Measurements from ENCODE around the gene COX4I1.
"Not testable (repeated sequence)": the region's sequence is repeated elsewhere in the genome, so short reads cannot be mapped to it uniquely, and the experiment has no call there.

The COX4I1 gene

GRCh38 chr16:85823328-85823920 lies 23.9 kb downstream of the COX4I1 start:
- no peak for DNase-seq (ENCODE audit: low read depth in 2 of 2)

- no peak for DNase-seq (ENCODE audit: low read depth in 2 of 2)
Observed at GRCh38 chr16:85824161-85825135, 25.0 kb downstream of the COX4I1 start.

- DNase-seq (ENCODE audit: low read depth in 2 of 2), result no peak
Observed at GRCh38 chr16:85825326-85825725, 25.8 kb downstream of the COX4I1 start.

- DNase-seq (ENCODE audit: low read depth in 2 of 2), result no peak
Observed at GRCh38 chr16:85826686-85827247, 27.3 kb downstream of the COX4I1 start.

DNA sequence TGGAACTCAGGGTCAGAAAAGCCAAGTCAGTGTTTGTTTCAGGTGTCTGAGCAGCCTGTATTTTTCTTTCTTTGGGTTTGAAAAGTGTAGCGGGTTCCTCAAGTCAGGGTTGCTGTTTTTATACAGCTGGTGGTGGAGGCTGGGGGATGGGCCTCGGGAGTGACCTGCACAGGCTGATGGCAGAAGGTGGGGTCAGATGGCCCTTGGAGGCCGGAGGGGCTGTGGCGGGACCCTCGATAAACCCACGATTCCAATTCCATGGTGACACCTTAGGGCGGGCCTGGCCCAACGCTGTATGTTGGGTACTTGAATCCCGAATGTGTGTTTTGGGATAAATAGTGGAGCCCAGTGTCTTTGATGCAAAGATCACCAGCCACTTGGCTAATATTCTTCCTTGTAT lies 28.7 kb downstream of the COX4I1 start:
- DNase-seq (ENCODE audit: low read depth in 2 of 2), result no peak

- DNase-seq (ENCODE audit: low read depth in 2 of 2), result no peak
Observed at GRCh38 chr16:85829171-85829719, 29.8 kb downstream of the COX4I1 start.

DNA sequence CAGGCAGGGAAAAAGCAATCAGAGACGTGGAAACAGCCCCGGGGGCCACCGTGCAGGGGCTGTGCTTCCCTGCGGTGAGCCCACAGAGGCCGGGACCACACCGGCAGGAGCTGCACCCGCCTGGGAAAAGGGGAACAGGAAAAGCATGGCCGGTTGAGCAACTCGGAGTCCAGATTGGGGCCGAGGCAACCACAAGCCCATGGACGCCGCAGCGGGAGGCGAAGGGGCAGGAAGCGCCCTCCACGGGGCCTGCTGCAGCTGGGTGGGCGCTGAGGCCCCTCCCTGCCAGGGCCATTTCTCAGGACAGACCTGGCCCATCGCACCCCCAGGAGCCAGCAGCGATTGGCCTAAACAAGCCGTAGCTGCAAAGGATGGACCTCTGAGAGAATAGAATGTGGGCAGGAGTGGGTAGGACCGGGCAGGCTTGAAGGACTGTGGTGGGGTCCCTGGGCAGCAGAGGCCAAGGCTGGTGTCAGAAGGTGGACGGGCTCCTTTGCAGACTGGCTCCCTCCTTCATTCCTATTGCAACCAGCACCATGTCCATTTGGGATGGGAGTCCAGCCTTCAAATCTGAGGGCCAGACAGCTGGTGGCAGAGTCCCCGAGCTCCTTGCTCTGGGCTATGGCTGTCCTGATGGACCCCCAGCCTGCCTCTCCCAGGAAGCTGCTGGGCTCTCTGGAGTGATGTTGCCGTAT lies 30.4 kb downstream of the COX4I1 start:
- no peak for DNase-seq (ENCODE audit: low read depth in 2 of 2)

- DNase-seq (ENCODE audit: low read depth in 2 of 2), result no peak
Observed at GRCh38 chr16:85830821-85831220, 31.3 kb downstream of the COX4I1 start.

DNA sequence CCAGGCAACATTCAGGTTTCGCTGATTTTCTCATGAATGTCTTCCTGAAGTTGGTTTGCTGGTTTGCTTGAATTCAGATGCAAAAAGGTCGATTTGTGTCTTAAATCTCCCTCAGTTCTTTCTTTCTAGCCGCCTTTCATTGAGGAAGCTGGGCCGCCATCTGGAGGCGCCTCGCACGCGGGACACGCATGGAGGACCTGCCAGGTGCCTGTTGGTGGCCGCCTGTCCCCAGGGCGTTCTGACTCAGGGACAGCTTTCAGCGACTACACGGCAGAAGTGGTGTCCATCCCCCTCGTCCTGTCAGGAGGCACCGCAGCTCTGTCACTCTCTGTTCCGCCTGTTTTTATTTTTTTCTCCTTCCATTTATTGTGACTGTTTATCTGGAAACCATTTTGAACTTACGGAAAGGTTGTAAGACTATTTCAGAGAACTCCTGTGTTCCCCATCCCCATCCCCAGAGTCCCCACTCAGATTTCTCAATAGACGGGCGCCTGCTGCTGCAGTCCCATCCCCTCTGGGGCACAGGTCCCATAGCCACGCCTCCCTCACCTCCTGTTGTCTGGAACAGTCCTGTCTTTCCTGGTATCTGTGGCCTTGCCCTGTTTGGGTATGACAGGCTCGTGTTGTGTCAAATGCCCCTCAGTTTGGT lies 33.2 kb downstream of the COX4I1 start:
- no peak for DNase-seq (ENCODE audit: low read depth in 2 of 2)

- no peak for DNase-seq (ENCODE audit: low read depth in 2 of 2)
Observed at GRCh38 chr16:85833219-85833920, 33.9 kb downstream of the COX4I1 start.

GRCh38 chr16:85834741-85835140 lies 35.2 kb downstream of the COX4I1 start:
- no peak for DNase-seq (ENCODE audit: low read depth in 2 of 2)

DNA sequence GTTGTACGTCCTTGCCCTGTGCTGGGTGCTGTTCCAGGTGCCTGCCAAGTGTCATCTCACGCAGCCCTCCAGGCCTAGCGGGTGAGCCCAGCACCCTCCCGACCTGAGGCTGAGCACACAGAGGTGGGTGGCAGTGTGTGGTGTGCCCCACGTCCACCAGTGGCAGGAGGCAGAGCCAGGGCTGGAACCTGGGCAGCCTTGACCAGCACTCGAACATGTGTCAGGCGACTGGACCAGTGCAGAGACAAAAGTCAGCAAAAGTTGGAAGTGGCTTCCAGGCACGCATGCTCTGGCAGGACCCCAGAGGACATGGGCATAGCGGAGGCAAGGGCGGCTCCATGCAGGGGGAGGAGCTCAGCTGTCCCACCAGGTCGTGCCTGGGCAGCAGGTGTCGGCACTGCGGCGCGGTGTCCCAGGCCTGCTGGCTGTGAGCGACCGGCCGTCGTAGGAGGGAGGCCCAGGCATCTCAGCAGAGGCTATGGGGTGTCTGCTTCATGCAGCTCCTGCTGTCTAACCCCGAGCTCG lies 35.8 kb downstream of the COX4I1 start:
- no peak for DNase-seq (ENCODE audit: low read depth in 2 of 2)

DNA sequence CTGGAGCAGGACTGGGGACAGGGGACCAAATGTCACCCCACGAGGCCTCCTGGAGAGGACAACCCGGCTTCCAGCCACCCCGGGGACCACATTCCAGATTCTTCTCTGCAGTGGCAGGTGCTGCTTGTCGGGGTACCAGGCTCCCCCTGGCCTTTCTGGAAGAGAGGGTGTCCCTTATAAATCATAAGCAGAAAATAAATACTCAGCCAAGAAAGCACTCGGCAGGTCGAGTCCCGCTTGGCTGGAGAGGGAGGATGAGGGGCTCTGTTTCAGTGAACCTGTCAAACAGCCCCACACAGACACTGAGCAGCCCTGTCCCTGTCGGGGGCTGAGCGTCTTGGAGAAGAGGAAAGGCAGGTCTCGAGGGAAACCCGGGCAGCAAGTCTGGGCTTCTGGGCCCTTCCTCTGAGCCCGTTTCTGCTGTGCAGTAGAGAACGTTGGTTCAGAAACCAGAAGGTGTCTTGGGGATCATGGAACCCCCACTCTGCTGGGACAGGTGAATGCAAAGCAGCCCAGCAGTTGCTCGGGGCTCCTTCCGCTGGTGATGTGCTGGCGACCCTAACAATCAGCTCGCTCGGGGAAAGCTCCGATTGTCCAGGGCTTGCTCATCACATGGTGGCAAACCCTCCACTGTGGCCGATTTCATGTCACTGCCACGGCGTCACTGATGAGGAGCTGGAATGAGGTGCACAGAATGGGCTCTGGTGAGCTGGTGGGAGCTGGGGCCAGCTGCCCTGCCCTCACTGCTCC lies 36.6 kb downstream of the COX4I1 start:
- no peak for DNase-seq (ENCODE audit: low read depth in 2 of 2)

DNA sequence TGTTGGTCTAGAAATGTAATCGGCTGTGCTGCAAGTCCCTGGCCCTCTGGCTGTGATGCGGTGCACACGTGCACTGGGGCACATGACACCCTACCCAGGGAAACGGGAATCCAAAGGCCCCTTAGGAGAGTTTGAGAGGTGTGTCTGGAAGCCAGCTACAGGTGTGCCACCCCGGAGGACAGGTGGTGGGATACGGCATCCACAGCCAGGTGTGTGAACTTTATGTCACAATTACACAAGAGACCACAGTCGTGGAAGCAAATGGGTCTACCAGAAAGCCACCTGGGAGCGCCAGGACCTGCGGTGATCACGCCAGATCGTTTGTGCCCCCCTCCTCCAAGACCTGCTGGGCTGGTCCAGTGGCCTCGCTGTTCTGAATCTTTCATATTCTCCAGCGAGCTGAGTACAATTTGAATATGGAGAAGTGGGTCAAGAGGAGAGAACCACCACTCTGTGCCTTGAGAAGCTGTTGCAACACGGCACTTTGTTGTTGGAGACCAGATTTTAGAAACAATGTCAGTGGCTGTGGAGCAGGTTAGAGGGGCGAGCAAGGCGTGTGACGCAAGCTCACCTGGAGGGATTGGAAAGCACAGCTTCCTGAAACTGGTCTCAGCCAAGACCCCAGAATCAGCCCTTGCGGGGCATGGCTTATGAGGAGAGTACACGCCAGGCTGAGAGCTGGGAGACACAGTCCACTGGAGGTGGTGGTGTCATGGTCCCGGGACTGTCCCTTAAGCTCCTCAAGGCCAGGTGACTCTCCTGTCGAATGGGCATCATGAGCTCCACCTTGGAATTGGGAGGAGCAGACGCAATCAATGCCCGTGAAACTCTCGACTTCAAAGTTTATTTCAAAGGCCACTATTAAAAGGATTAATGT lies 37.4 kb downstream of the COX4I1 start:
- DNase-seq (ENCODE audit: low read depth in 2 of 2), result no peak

DNA sequence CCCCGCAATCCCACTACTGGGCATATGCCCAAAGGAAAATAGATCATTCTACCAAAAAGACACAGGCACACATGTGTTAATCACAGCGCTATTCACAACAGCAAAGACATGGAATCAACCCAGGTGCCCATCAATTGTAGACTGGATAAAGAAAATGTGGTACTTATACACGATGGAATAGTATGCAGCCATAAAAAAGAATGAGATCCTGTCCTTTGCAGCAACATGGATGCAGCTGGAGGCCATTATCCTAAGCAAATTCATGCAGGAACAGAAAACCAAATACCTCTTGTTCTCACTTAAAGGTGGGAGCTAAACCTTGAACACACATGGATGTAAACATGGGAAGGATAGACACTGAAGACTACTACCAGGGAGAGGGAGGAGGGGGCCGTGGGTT lies 38.2 kb downstream of the COX4I1 start:
- not testable (repeated sequence) for DNase-seq (ENCODE audit: low read depth in 2 of 2)

DNA sequence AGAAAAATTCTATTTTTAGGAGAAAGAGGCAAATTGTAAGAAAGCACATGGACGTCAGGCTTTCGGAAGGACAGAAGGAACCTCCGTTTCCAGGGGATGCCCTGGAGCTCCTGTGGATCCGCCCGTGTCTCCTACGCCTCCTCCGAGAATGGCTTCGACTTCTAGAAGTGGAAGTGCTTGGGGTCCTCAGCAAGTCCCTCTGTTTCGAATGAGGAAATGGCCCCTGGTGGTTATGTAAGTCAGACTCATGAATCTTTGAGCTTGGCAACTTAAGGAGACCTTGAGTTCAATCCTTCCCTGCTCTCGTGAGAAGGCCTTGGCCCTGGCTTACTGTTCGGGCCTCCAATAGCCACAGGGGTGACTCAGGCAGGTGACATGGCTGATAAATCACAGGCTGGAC lies 38.9 kb downstream of the COX4I1 start:
- DNase-seq (ENCODE audit: low read depth in 2 of 2), result no peak

GRCh38 chr16:85838876-85839585 lies 39.5 kb downstream of the COX4I1 start:
- no peak for DNase-seq (ENCODE audit: low read depth in 2 of 2)

GRCh38 chr16:85839681-85840240 lies 40.3 kb downstream of the COX4I1 start:
- DNase-seq (ENCODE audit: low read depth in 2 of 2), result no peak

Measured in activated CD4-positive, alpha-beta T cell treated with anti-CD3 and anti-CD28 coated beads for 24 hours (primary cell).